Tibial artery (tissue), 4 donors: Measurements from ENCODE around the gene B3GALT2.
"Not testable (repeated sequence)": the region's sequence is repeated elsewhere in the genome, so short reads cannot be mapped to it uniquely, and the experiment has no call there.

Experiments used
- DNase-seq, 2 donors: peaks; one replicate each; pipeline ENCODE4 v3.0.0-alpha.2; 2019
- H3K27ac ChIP-seq, 2 donors: fragments of 200-600 bp; sonication (generic) in 1 of 2; 1 replicate in 1 of 2; 2 replicates in 1 of 2; pipeline ENCODE4 v1.5.1; 2018 to 2019; ENCODE audit warnings: mild to moderate bottlenecking in 1 of 2
- H3K27me3 ChIP-seq, 2 donors: fragments of 200-600 bp; sonication (generic) in 1 of 2; one replicate each; pipeline versions ENCODE4 v1.5.1 to v1.6.0; 2016 to 2019
- H3K36me3 ChIP-seq, 3 donors: fragments of 200-600 bp; sonication (generic) in 2 of 3; one replicate each; pipeline ENCODE4 v1.5.1; 2016 to 2019; ENCODE audit warnings: mild to moderate bottlenecking in 2 of 3
- H3K4me1 ChIP-seq, 4 donors: fragments of 200-600 bp; sonication (generic) in 2 of 4; 1 replicate in 3 of 4; 2 replicates in 1 of 4; pipeline ENCODE4 v1.5.1; 2016 to 2019
- H3K4me3 ChIP-seq, 2 donors: fragments of 200-600 bp; sonication (generic) in 1 of 2; 1 replicate in 1 of 2; 2 replicates in 1 of 2; pipeline ENCODE4 v1.5.1; 2018 to 2019; ENCODE audit warnings: mild to moderate bottlenecking in 2 of 2
- H3K9me3 ChIP-seq, 3 donors: fragments of 200-600 bp; sonication (generic) in 1 of 3; one replicate each; pipeline ENCODE4 v1.5.1; 2016 to 2019
- intact Hi-C: fragments of 100-400 bp; cut with DNase I; formaldehyde crosslinking; loops from one replicate; pipeline ENCODE4 v1.15.0; 2023; ENCODE audit warnings: low total_unique reads
- TF ChIP-seq, protein P1 (sequence below), 2 experiments: fragments of 200-600 bp in 1 of 2; fragments of 450-650 bp in 1 of 2; IDR thresholded peaks; one replicate each; pipeline ENCODE4 v1.5.1; 2017 to 2019; ENCODE audit warnings: antibody characterized with exemption in 2 of 2, mild to moderate bottlenecking in 1 of 2, moderate library complexity in 1 of 2

B3GALT2 gene, protein sequence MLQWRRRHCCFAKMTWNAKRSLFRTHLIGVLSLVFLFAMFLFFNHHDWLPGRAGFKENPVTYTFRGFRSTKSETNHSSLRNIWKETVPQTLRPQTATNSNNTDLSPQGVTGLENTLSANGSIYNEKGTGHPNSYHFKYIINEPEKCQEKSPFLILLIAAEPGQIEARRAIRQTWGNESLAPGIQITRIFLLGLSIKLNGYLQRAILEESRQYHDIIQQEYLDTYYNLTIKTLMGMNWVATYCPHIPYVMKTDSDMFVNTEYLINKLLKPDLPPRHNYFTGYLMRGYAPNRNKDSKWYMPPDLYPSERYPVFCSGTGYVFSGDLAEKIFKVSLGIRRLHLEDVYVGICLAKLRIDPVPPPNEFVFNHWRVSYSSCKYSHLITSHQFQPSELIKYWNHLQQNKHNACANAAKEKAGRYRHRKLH

DNA sequence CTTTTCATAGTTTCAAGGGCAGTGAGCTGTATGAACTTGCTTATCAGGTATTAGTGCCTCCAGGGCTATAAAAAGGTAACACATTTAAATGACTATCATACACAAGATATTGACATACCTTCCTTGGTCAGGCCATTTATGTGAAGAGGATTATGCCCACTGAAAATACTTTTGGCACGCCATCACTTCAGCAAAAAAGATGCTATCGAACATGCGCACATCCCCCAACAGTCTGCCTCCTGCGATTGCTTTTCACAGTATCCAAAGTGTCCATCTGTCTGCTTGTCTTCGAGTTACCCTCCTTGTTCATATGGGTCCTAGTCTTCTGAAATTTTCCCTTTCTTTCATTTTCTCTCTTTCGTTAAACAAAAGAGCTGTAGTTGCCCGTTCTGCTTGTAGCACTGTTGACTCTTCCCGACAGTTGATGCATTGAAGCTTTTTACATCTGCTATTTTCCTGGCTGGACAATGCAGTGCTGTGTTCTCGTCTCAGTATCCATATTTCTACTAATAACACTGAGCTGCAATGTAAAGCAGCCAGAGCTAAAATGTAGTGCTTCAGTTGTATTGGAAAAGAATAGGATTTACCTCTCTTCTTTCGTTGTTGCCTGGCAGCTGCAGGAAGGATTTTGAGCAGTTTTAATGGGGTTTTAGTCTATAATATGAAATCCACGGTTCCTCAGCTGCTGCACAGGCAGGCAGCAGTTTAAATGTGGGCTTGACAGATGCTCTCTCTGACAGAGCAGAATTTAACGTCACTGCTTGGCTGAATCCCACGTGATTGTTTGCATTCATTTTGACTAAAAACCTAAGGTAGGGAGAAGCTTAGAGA lies at the start of gene B3GALT2:
TSS of gene B3GALT2 (minus strand) at position 713 of the 831 bp plus-strand sequence. CDS start 5,051 bp downstream, outside the sequence.
- H3K27me3 ChIP-seq, result no peaks in the 10 kb centered on the region
- TF ChIP-seq, protein P1, sequence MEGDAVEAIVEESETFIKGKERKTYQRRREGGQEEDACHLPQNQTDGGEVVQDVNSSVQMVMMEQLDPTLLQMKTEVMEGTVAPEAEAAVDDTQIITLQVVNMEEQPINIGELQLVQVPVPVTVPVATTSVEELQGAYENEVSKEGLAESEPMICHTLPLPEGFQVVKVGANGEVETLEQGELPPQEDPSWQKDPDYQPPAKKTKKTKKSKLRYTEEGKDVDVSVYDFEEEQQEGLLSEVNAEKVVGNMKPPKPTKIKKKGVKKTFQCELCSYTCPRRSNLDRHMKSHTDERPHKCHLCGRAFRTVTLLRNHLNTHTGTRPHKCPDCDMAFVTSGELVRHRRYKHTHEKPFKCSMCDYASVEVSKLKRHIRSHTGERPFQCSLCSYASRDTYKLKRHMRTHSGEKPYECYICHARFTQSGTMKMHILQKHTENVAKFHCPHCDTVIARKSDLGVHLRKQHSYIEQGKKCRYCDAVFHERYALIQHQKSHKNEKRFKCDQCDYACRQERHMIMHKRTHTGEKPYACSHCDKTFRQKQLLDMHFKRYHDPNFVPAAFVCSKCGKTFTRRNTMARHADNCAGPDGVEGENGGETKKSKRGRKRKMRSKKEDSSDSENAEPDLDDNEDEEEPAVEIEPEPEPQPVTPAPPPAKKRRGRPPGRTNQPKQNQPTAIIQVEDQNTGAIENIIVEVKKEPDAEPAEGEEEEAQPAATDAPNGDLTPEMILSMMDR (IDR thresholded peaks at IDR 0.05), result no peak
- DNase-seq, result no peak
- peaks cover 0 to 95% (median 18%) of the 10 kb centered on the region in 4 donors for H3K4me1 ChIP-seq
- H3K9me3 ChIP-seq, result no peaks in the 10 kb centered on the region
- intact Hi-C loops, result no loop called here
- H3K27ac ChIP-seq, result peak within 1 kb of the TSS; percentile 15 to 34
- no peaks in the 10 kb centered on the region for H3K36me3 ChIP-seq
- peak within 1 kb of the TSS; percentile 35 to 40 for H3K4me3 ChIP-seq

DNA sequence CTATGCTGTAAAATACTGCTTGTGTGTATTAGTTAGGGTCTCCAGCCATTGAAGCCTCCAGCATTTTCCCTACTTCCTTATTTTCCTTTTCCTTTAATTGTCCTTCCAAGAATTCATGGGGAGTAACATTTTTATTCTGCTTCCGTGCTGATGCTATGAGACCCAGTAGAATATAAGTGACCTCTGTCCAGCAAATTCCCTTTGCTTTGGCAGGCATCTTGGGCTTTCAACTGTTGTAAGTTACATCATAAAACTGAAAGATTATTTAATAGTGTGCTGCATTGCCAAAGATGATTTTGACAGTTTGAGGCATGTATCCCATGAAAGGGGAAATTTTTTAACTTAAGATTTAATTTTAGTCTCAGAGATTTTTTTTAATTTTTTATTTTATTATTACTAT lies 48.1 kb upstream of the B3GALT2 start:
- no peak overlapping the region for H3K4me3 ChIP-seq
- intact Hi-C loops, result no loop called here
- no peak overlapping the region for H3K27ac ChIP-seq
- TF ChIP-seq, protein P1 (IDR thresholded peaks at IDR 0.05), result no peak
- no peaks in the 10 kb centered on the region for H3K27me3 ChIP-seq
- no peak for DNase-seq
- peaks cover 17 to 25% (median 19%) of the 10 kb centered on the region in 3 donors for H3K36me3 ChIP-seq
- H3K9me3 ChIP-seq, result no peaks in the 10 kb centered on the region
- H3K4me1 ChIP-seq, result no peaks in the 10 kb centered on the region

DNA sequence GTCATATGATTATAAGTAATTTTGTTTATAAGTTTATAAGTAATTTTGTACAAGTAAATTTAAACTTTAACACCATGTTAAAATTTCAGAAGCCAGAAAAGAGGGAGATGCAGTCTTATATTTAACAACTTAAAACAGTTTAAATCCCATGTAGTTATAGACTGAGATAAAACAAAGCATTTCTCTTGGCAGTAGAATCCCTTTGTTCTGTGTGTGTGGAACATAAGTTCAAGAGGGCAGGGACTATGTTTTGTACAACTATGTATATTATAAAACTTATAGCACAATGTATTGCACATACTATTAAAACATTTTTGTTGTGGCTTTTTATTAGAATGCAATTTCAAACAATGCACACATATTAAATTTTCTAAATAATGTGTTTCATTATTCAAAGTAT lies 44.7 kb upstream of the B3GALT2 start:
- intact Hi-C loops, H3K9me3 ChIP-seq, DNase-seq: not testable (repeated sequence)

DNA sequence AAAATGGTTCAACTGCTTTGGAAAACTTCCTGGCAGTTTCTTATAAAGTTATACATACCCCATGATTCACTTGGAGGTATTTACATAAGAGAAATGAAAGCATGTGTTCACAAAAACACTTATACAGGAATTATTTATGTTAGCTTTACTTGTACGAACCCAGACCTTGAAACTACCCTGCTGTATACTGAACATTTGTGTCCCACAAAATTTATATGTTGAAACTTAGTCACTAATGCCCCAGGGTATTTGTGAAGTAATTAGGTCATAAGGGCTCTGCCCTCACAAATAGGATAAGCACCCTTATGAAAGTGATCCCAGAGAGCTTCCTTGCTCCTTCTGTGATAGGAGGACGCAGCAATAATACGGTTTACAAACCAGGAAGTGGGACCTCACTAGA lies 42.7 kb upstream of the B3GALT2 start:
- TF ChIP-seq, protein P1 (IDR thresholded peaks at IDR 0.05), result no peak
- DNase-seq, result no peak
- Histone ChIP-seq H3K9me3 (no peaks in the 10 kb centered on the region), H3K27me3 (no peaks in the 10 kb centered on the region), H3K27ac (no peak overlapping the region), H3K36me3 (peaks cover 0 to 5% (median 4%) of the 10 kb centered on the region in 3 donors), H3K4me3 (no peak overlapping the region), H3K4me1 (no peaks in the 10 kb centered on the region)
- intact Hi-C loops, result no loop called here

More for the DNA sequence above, 44.7 kb upstream of the B3GALT2 start:
- H3K4me1 ChIP-seq, H3K27me3 ChIP-seq, H3K4me3 ChIP-seq, H3K36me3 ChIP-seq, H3K27ac ChIP-seq: not testable (repeated sequence)

DNA sequence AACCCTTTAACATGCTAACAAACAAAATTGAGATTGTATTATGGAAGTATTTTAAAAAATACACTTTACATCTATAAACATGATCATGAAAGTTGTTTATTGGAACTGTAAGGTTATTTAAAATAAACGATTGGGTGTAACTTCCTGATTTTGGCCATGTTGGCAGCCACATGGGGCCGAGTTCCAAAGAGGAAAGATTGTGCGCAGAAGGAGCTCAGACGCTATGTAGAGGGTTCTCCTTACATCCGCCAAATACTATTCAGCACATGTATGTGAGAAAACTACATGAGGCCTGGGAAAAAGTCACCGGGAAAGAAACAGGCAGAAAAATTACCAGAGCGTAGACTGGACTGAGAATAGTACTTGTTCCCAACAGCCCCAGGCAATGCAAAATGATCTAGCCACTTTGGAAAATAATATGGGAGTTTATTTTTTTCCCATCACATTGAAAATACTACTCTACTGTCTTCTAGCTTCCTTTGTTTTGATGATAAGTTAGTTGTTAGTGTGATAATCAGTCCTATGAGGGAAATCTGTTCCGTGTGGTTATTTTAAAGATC lies 35.7 kb upstream of the B3GALT2 start:
- intact Hi-C loops, result no loop called here
- Histone ChIP-seq H3K9me3 (no peaks in the 10 kb centered on the region), H3K36me3 (peaks cover 0 to 20% (median 3%) of the 10 kb centered on the region in 3 donors), H3K27ac (no peak overlapping the region), H3K4me3 (no peak overlapping the region), H3K27me3 (no peaks in the 10 kb centered on the region), H3K4me1 (no peaks in the 10 kb centered on the region)
- DNase-seq, result no peak
- TF ChIP-seq, protein P1 (IDR thresholded peaks at IDR 0.05), result no peak
